SK-N-SH (cell line): Measurements from ENCODE around the gene HECW1. TPM values are rescaled to one million over a fixed set of nuclear protein-coding genes. Genes with fewer than 3 reads are reported as not detected.

Experiments used
- CTCF ChIA-PET: fragments of 300-600, 350-600 bp; formaldehyde crosslinking; extraction: SDS; loops from one replicate; lab custom pipeline; 2021; lab: Yijun Ruan, JAX
- POLR2A ChIA-PET: fragments of 350-600 bp; sonication (Branson Sonifier 250); formaldehyde crosslinking; extraction: SDS; loops from one replicate; lab custom pipeline; 2020; ENCODE audit warnings: antibody characterized with exemption, inconsistent platforms; lab: Yijun Ruan, JAX
- DNase-seq: peaks from one replicate; pipeline ENCODE4 v3.0.0; 2012
- H2AFZ ChIP-seq: fragments of 200-600 bp; sonication (generic); 2 replicates; pipeline ENCODE4 v1.8.1; 2016; ENCODE audit warnings: antibody characterized with exemption, mild to moderate bottlenecking, low read depth
- H3F3A ChIP-seq: fragments of 200-600 bp; sonication (generic); replicated peaks from 2 replicates; pipeline ENCODE3; 2016; ENCODE audit warnings: antibody characterized with exemption, mild to moderate bottlenecking; ENCODE audit not compliant: insufficient read depth
- H3K27ac ChIP-seq, 2 experiments: fragments of 200-500 bp in 1 of 2; fragments of 200-600 bp in 1 of 2; sonication (Bioruptor generic) in 1 of 2; sonication (generic), shearing (Covaris generic) in 1 of 2; 2 replicates each; pipeline versions ENCODE4 v1.5.1 to v1.6.1; 2014 to 2016; ENCODE audit warnings: low read depth in 2 of 2, inconsistent platforms in 1 of 2, low read length in 1 of 2, mild to moderate bottlenecking in 1 of 2, mixed read lengths in 1 of 2
- H3K27me3 ChIP-seq: fragments of 200-600 bp; sonication (generic), shearing (Covaris generic); 2 replicates; pipeline ENCODE4 v1.6.1; 2016; ENCODE audit warnings: mixed run types; ENCODE audit not compliant: insufficient read depth
- H3K36me3 ChIP-seq, 2 experiments: fragments of 200-500 bp in 1 of 2; fragments of 200-600 bp in 1 of 2; sonication (Bioruptor generic) in 1 of 2; sonication (generic) in 1 of 2; replicated peaks in 1 of 2; 2 replicates each; pipeline versions ENCODE3 to v1.5.1; 2014 to 2016; ENCODE audit warnings: low read length in 1 of 2, mild to moderate bottlenecking in 1 of 2; ENCODE audit not compliant: insufficient read depth in 2 of 2, control insufficient read depth in 1 of 2
- H3K4me1 ChIP-seq, 2 experiments: fragments of 200-500 bp in 1 of 2; fragments of 200-600 bp in 1 of 2; sonication (Bioruptor generic) in 1 of 2; sonication (generic), shearing (Covaris generic) in 1 of 2; 2 replicates each; pipeline versions ENCODE4 v1.5.1 to v1.6.1; 2014 to 2016; ENCODE audit warnings: low read depth in 1 of 2, low read length in 1 of 2, mixed run types in 1 of 2; ENCODE audit not compliant: insufficient read depth in 2 of 2, control insufficient read depth in 1 of 2
- H3K4me2 ChIP-seq: fragments of 200-600 bp; sonication (generic), shearing (Covaris generic); 2 replicates; pipeline ENCODE4 v1.6.1; 2017; ENCODE audit warnings: mixed run types
- H3K4me3 ChIP-seq, 2 experiments: fragments of 200-500 bp in 1 of 2; fragments of 200-600 bp in 1 of 2; sonication (Bioruptor generic) in 1 of 2; sonication (generic), shearing (Covaris generic) in 1 of 2; 2 replicates each; pipeline versions ENCODE4 v1.5.1 to v1.8.1; 2014 to 2016; ENCODE audit warnings: low read depth in 2 of 2, inconsistent platforms in 1 of 2, low read length in 1 of 2, mild to moderate bottlenecking in 1 of 2, mixed read lengths in 1 of 2, moderate library complexity in 1 of 2
- H3K79me2 ChIP-seq: fragments of 200-600 bp; sonication (generic); 2 replicates; pipeline ENCODE4 v1.8.1; 2017; ENCODE audit warnings: mild to moderate bottlenecking; ENCODE audit not compliant: insufficient read depth
- H3K9ac ChIP-seq: fragments of 200-600 bp; sonication (generic); 2 replicates; pipeline ENCODE4 v1.6.1; 2017; ENCODE audit warnings: mixed run types
- H3K9me2 ChIP-seq: fragments of 200-600 bp; sonication (generic); 2 replicates; pipeline ENCODE4 v1.6.1; 2017; ENCODE audit warnings: mixed run types
- H3K9me3 ChIP-seq: fragments of 200-600 bp; sonication (generic); 2 replicates; pipeline ENCODE4 v1.6.1; 2017; ENCODE audit warnings: mixed run types, mild to moderate bottlenecking, moderate library complexity
- H4K20me1 ChIP-seq: fragments of 200-600 bp; sonication (generic); 2 replicates; pipeline ENCODE4 v1.6.1; 2017; ENCODE audit warnings: mild to moderate bottlenecking, mixed run types; ENCODE audit not compliant: insufficient read depth
- ELF1 ChIP-seq: IDR thresholded peaks from 2 replicates; pipeline ENCODE4 v1.4.0; 2012
- EZH2phosphoT487 ChIP-seq: fragments of 200-600 bp; sonication (generic); IDR thresholded peaks from 2 replicates; pipeline ENCODE4 v1.6.1; 2017; ENCODE audit warnings: low read depth, mixed run types, mild to moderate bottlenecking, antibody characterized with exemption, moderate library complexity, borderline replicate concordance
- FOXM1 ChIP-seq: IDR thresholded peaks from 2 replicates; pipeline ENCODE4 v1.4.0; 2012; ENCODE audit warnings: low read depth, mild to moderate bottlenecking
- IRF3 ChIP-seq: fragments of 150-350 bp; IDR thresholded peaks from 2 replicates; pipeline ENCODE4 v1.6.1; 2016; ENCODE audit warnings: mild to moderate bottlenecking, low read depth, low read length
- JUND ChIP-seq: IDR thresholded peaks from 2 replicates; pipeline ENCODE4 v1.4.0; 2012
- PBX3 ChIP-seq: IDR thresholded peaks from 2 replicates; pipeline ENCODE4; 2012
- RCOR1 ChIP-seq: fragments of 150-350 bp; IDR thresholded peaks from 2 replicates; pipeline ENCODE4 v1.6.1; 2017; ENCODE audit warnings: antibody characterized with exemption, low read length
- RXRA ChIP-seq: IDR thresholded peaks from 2 replicates; pipeline ENCODE4 v1.4.0; 2012; ENCODE audit warnings: low read depth, mild to moderate bottlenecking, borderline replicate concordance
- TEAD4 ChIP-seq: IDR thresholded peaks from 2 replicates; pipeline ENCODE4 v1.4.0; 2012; ENCODE audit warnings: mild to moderate bottlenecking, borderline replicate concordance; ENCODE audit not compliant: insufficient read depth
- USF1 ChIP-seq: IDR thresholded peaks from 2 replicates; pipeline ENCODE4 v1.4.0; 2012; ENCODE audit warnings: low read depth, borderline replicate concordance
- USF2 ChIP-seq: fragments of 150-350 bp; IDR thresholded peaks from 2 replicates; pipeline ENCODE4 v1.6.1; 2017; ENCODE audit warnings: antibody characterized with exemption, low read length, low read depth, borderline replicate concordance
- YY1 ChIP-seq: IDR thresholded peaks from 2 replicates; pipeline ENCODE4 v1.4.0; 2012; ENCODE audit warnings: low read depth, mild to moderate bottlenecking
- WGBS: methylation state at CpG from one replicate; pipeline ENCODE4 v1.1.6; 2017; ENCODE audit warnings: low lambda C conversion rate; 5-methylcytosine and 5-hydroxymethylcytosine counted together
- polyA plus RNA-seq, 3 experiments: library from polyadenylated mRNA; depleted of rRNA; stranded (reverse); fragments of >200 nt; gene quantifications; 2 replicates each; pipeline ENCODE4 v1.2.3, GENCODE V29; 2012

Gene HECW1
- polyA plus RNA-seq, 1 of the 3 experiments (the other 2 are of a cell fraction), result not detected

GRCh38 chr7:43204081-43204480 lies 91.6 kb downstream of the HECW1 start:
- 7% methylated on average over 1 of the region's 1 CpG for WGBS
- H3K4me3 ChIP-seq, result no peak overlapping the region
- TF ChIP-seq YY1, result no peak
- no peak for TF ChIP-seq FOXM1
- TF ChIP-seq USF2, result no peak
- no peak for TF ChIP-seq PBX3
- H3K9ac ChIP-seq, result no peak overlapping the region
- no peaks in the 10 kb centered on the region for H3K79me2 ChIP-seq
- DNase-seq, result no peak
- H3K4me1 ChIP-seq, result peaks cover 0 to 10% of the 10 kb centered on the region in 2 experiments; a peak in 1 of 4 replicates
- H3K27me3 ChIP-seq, result peaks cover 23% of the 10 kb centered on the region
- no peak overlapping the region for H3K4me2 ChIP-seq
- no peak overlapping the region for H2AFZ ChIP-seq
- H4K20me1 ChIP-seq, result no peaks in the 10 kb centered on the region
- H3K27ac ChIP-seq, result no peak overlapping the region
- CTCF ChIA-PET, result interaction anchor here (0.7 to 1.1 kb wide), 4 partner anchors 9 to 263 kb away, joined by 3 read pairs; no protein-coding TSS in a partner anchor
- no peaks in the 10 kb centered on the region for H3K9me3 ChIP-seq
- no peaks in the 10 kb centered on the region for H3K9me2 ChIP-seq
- H3F3A ChIP-seq, result no peaks in the 10 kb centered on the region
- no peaks in the 10 kb centered on the region for H3K36me3 ChIP-seq
- POLR2A ChIA-PET, result no interaction called here

- TF ChIP-seq USF1 (no peak), IRF3 (no peak), ELF1 (no peak), EZH2phosphoT487 (no peak), RXRA (no peak), TEAD4 (no peak), PBX3 (no peak), RCOR1 (no peak), JUND (no peak)
- Histone ChIP-seq H3K9ac (no peak overlapping the region), H3K27me3 (peaks cover 30% of the 10 kb centered on the region), H3F3A (no peaks in the 10 kb centered on the region), H3K9me3 (no peaks in the 10 kb centered on the region), H3K4me1 (no peaks in the 10 kb centered on the region), H2AFZ (no peak overlapping the region), H3K27ac (no peak overlapping the region), H3K4me3 (no peak overlapping the region), H3K79me2 (no peaks in the 10 kb centered on the region), H3K9me2 (no peaks in the 10 kb centered on the region), H4K20me1 (no peaks in the 10 kb centered on the region), H3K36me3 (no peaks in the 10 kb centered on the region), H3K4me2 (no peak overlapping the region)
- 63% methylated on average over 8 of the region's 8 CpGs for WGBS
- CTCF ChIA-PET, result no interaction called here
- DNase-seq, result no peak
- POLR2A ChIA-PET, result no interaction called here
These were observed 92.8 kb downstream of the HECW1 start for GRCh38 chr7:43205171-43205795.
